Endothelial cell of umbilical vein (primary cell): ENCODE results near the gene MTA1. TPM values are rescaled to one million over a fixed set of nuclear protein-coding genes. Genes with fewer than 3 reads are reported as not detected.

Experiments used
- BruUV-seq: library from RNA; stranded (reverse); fragments of 400-500 nt; replicated peaks from 2 replicates; lab custom pipeline; 2021; lab: Mats Ljungman, UMichigan
- CTCF ChIA-PET: fragments of 300-600, 350-600 bp; sonication (Branson Sonifier 250); formaldehyde crosslinking; loops from one replicate; lab custom pipeline; 2021; ENCODE audit warnings: antibody characterized with exemption, inconsistent platforms; lab: Charles Lee
- POLR2A ChIA-PET: fragments of 300-600, 350-600 bp; sonication (Branson Sonifier 250); formaldehyde crosslinking; loops from one replicate; lab custom pipeline; 2021; ENCODE audit warnings: antibody characterized with exemption, inconsistent platforms; lab: Charles Lee
- DNase-seq: peaks from one replicate; pipeline ENCODE4 v3.0.0-alpha.2; 2011; ENCODE audit warnings: low read depth, low spot score
- FAIRE-seq: peaks from 2 replicates; lab custom pipeline; 2011; peaks lifted over from hg19 to GRCh38; lab: Jason Lieb, UNC
- H2AFZ ChIP-seq: 2 replicates; pipeline ENCODE4 v1.6.0; 2012; ENCODE audit warnings: low read depth, low read length, control low read depth, inconsistent platforms
- H3K27ac ChIP-seq: 2 replicates; pipeline ENCODE4 v1.5.1; 2011; ENCODE audit warnings: low read depth, mild to moderate bottlenecking, control low read depth, low read length, moderate library complexity; ENCODE audit not compliant: insufficient read depth
- H3K27me3 ChIP-seq, 2 experiments: 2 replicates each; pipeline versions ENCODE4 v1.6.0 to v1.6.1; 2011; ENCODE audit warnings: low read length in 2 of 2, mixed read lengths in 1 of 2; ENCODE audit not compliant: control insufficient read depth in 2 of 2, insufficient read depth in 2 of 2
- H3K36me3 ChIP-seq, 2 experiments: 2 replicates in 1 of 2; 3 replicates in 1 of 2; pipeline ENCODE4 v1.5.1; 2011; ENCODE audit warnings: low read length in 2 of 2, mild to moderate bottlenecking in 1 of 2, moderate library complexity in 1 of 2; ENCODE audit not compliant: control insufficient read depth in 2 of 2, insufficient read depth in 2 of 2; ENCODE audit errors: extremely low read depth in 1 of 2
- H3K4me1 ChIP-seq: 3 replicates; pipeline ENCODE4 v1.5.1; 2011; ENCODE audit warnings: mild to moderate bottlenecking, low read length; ENCODE audit not compliant: control insufficient read depth, insufficient read depth; ENCODE audit errors: extremely low read depth
- H3K4me2 ChIP-seq: 2 replicates; pipeline ENCODE4 v1.6.1; 2011; ENCODE audit warnings: low read length, control low read depth, mixed read lengths; ENCODE audit not compliant: insufficient read depth
- H3K4me3 ChIP-seq, 3 experiments: fragments of 200-600 bp in 1 of 3; sonication (generic), shearing (Covaris generic) in 1 of 3; replicated peaks in 1 of 3; 2 replicates each; pipeline ENCODE4 v1.5.1; 2011 to 2016; ENCODE audit warnings: control low read depth in 3 of 3, low read length in 3 of 3, mild to moderate bottlenecking in 2 of 3, inconsistent platforms in 1 of 3, low read depth in 1 of 3, moderate library complexity in 1 of 3; ENCODE audit not compliant: insufficient read depth in 1 of 3
- H3K79me2 ChIP-seq: 2 replicates; pipeline ENCODE4 v1.6.0; 2012; ENCODE audit warnings: low read length, inconsistent platforms; ENCODE audit not compliant: control insufficient read depth, insufficient read depth
- H3K9ac ChIP-seq: replicated peaks from 2 replicates; pipeline ENCODE3; 2011; ENCODE audit warnings: low read length, control low read depth; ENCODE audit not compliant: insufficient read depth; ENCODE audit errors: extremely low read depth
- H3K9me1 ChIP-seq: replicated peaks from 3 replicates; pipeline ENCODE4 v1.6.0; 2011; ENCODE audit warnings: mild to moderate bottlenecking, low read length; ENCODE audit not compliant: control insufficient read depth, insufficient read depth; ENCODE audit errors: extremely low read depth
- H3K9me3 ChIP-seq: replicated peaks from 2 replicates; pipeline ENCODE4 v1.5.1; 2012; ENCODE audit warnings: low read length, inconsistent platforms; ENCODE audit not compliant: control insufficient read depth, insufficient read depth
- H4K20me1 ChIP-seq: replicated peaks from 2 replicates; pipeline ENCODE3; 2011; ENCODE audit warnings: mild to moderate bottlenecking, low read length; ENCODE audit not compliant: control insufficient read depth, insufficient read depth; ENCODE audit errors: extremely low read depth
- EZH2 ChIP-seq: IDR thresholded peaks from 2 replicates; pipeline ENCODE4 v1.6.1; 2012; ENCODE audit warnings: borderline replicate concordance, low read depth, mild to moderate bottlenecking, moderate library complexity, low read length, inconsistent platforms; ENCODE audit not compliant: severe bottlenecking
- FOS ChIP-seq: IDR thresholded peaks from 2 replicates; pipeline ENCODE4 v1.6.1; 2011; ENCODE audit warnings: mild to moderate bottlenecking, low read length, moderate library complexity, borderline replicate concordance; ENCODE audit not compliant: insufficient read depth
- GATA2 ChIP-seq: IDR thresholded peaks from 2 replicates; pipeline ENCODE4 v1.7.0; 2011; ENCODE audit warnings: low read depth, mild to moderate bottlenecking, moderate library complexity, mixed read lengths, low read length; ENCODE audit not compliant: insufficient read length, insufficient read depth
- JUN ChIP-seq: IDR thresholded peaks from 2 replicates; pipeline ENCODE4 v1.6.1; 2011; ENCODE audit warnings: borderline replicate concordance, low read depth; ENCODE audit not compliant: insufficient read length, insufficient read depth
- MYC ChIP-seq: IDR thresholded peaks from one replicate; pipeline ENCODE4 v1.6.1; 2011; ENCODE audit warnings: mild to moderate bottlenecking, low read depth, low read length
- POLR2A ChIP-seq: IDR thresholded peaks from 2 replicates; pipeline ENCODE4 v1.6.1; 2012; ENCODE audit warnings: low read depth, mild to moderate bottlenecking, control low read depth, low read length
- POLR2AphosphoS5 ChIP-seq: IDR thresholded peaks from 2 replicates; pipeline ENCODE4 v1.6.1; 2012; ENCODE audit warnings: low read depth, mild to moderate bottlenecking, control low read depth, low read length, moderate library complexity; ENCODE audit not compliant: insufficient read depth
- dilution Hi-C: fragments of 300-500 bp; cut with MboI; formaldehyde crosslinking; loops from one replicate; pipeline ENCODE4 v1.15.0; 2019; ENCODE audit warnings: low sequenced_read_pairs; ENCODE audit not compliant: extremely low pct_ligation_motif_present
- intact Hi-C: fragments of 100-400 bp; cut with micrococcal nuclease; formaldehyde crosslinking; loops from one replicate; pipeline ENCODE4 v1.10.0; 2022
- polyA plus RNA-seq, 4 experiments: library from polyadenylated mRNA; depleted of rRNA in 3 of 4; stranded (reverse) in 3 of 4; unstranded in 1 of 4; fragments of >200 nt; gene quantifications; 2 replicates each; pipeline versions ENCODE4 v1.2.1 to v1.2.3, GENCODE V29; 2011 to 2012; ENCODE audit warnings: missing spikeins in 1 of 4
- total RNA-seq: library from RNA; stranded (reverse); gene quantifications from 2 replicates; pipeline ENCODE4 v1.2.3, GENCODE V29; 2021
- TF ChIP-seq, protein P1 (sequence below): IDR thresholded peaks from 2 replicates; pipeline ENCODE4 v1.6.1; 2011; ENCODE audit not compliant: insufficient read depth, insufficient read length
- TF ChIP-seq, protein P2 (sequence below), 2 donors: IDR thresholded peaks; 1 replicate in 1 of 2; 2 replicates in 1 of 2; pipeline ENCODE4 v1.5.1; 2011; ENCODE audit warnings: low read length in 2 of 2, mild to moderate bottlenecking in 2 of 2, moderate library complexity in 2 of 2, control low read depth in 1 of 2, inconsistent platforms in 1 of 2, low read depth in 1 of 2; ENCODE audit not compliant: insufficient read depth in 1 of 2; ENCODE audit errors: extremely low read depth in 1 of 2

Gene MTA1
- total and polyA plus RNA-seq, 2 donors (not counting 3 experiments of a cell fraction or from before 2014, with no cell fraction given) = 85.2 to 167 TPM

GRCh38 chr14:105439710-105440553 lies 20.3 kb downstream of the MTA1 start:
- H2AFZ ChIP-seq = no peak overlapping the region
- H3K4me2 ChIP-seq = no peak overlapping the region
- no peak overlapping the region for H3K4me3 ChIP-seq
- BruUV-seq = no TSS peak
- FAIRE-seq (no peak), DNase-seq (peak; percentile 19)
- POLR2A ChIA-PET = no interaction called here
- dilution Hi-C loops = no loop called here
- peaks cover under 1% of the 10 kb centered on the region for H4K20me1 ChIP-seq
- H3K4me1 ChIP-seq = peaks cover 16% of the 10 kb centered on the region
- CTCF ChIA-PET = interaction anchor here (1.2 to 4.7 kb wide), 2 partner anchors 50 to 69 kb away, joined by 5 to 17 read pairs; no protein-coding TSS in a partner anchor
- no peak overlapping the region for H3K9ac ChIP-seq
- H3K9me1 ChIP-seq = no peaks in the 10 kb centered on the region
- peaks cover 0 to 34% of the 10 kb centered on the region in 2 experiments for H3K36me3 ChIP-seq
- H3K79me2 ChIP-seq = peaks cover 43% of the 10 kb centered on the region
- no peak for TF ChIP-seq GATA2
- no peak for TF ChIP-seq EZH2
- TF ChIP-seq, protein P1, sequence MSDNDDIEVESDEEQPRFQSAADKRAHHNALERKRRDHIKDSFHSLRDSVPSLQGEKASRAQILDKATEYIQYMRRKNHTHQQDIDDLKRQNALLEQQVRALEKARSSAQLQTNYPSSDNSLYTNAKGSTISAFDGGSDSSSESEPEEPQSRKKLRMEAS = no peak
- TF ChIP-seq FOS = no peak
- TF ChIP-seq MYC = no peak
- TF ChIP-seq JUN = no peak
- no peak for TF ChIP-seq POLR2AphosphoS5
- no peak for TF ChIP-seq POLR2A
- TF ChIP-seq, protein P2, sequence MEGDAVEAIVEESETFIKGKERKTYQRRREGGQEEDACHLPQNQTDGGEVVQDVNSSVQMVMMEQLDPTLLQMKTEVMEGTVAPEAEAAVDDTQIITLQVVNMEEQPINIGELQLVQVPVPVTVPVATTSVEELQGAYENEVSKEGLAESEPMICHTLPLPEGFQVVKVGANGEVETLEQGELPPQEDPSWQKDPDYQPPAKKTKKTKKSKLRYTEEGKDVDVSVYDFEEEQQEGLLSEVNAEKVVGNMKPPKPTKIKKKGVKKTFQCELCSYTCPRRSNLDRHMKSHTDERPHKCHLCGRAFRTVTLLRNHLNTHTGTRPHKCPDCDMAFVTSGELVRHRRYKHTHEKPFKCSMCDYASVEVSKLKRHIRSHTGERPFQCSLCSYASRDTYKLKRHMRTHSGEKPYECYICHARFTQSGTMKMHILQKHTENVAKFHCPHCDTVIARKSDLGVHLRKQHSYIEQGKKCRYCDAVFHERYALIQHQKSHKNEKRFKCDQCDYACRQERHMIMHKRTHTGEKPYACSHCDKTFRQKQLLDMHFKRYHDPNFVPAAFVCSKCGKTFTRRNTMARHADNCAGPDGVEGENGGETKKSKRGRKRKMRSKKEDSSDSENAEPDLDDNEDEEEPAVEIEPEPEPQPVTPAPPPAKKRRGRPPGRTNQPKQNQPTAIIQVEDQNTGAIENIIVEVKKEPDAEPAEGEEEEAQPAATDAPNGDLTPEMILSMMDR (IDR thresholded peaks at IDR 0.05; ENCODE audit: extremely low read depth in 1 of 2, insufficient read depth in 1 of 2, low read depth in 1 of 2, low read length in 2 of 2) = no peak
- no peaks in the 10 kb centered on the region for H3K9me3 ChIP-seq
- no peaks in the 10 kb centered on the region for H3K27me3 ChIP-seq
- intact Hi-C loops = no loop called here
- H3K27ac ChIP-seq = no peak overlapping the region
